Measurements from ENCODE around the gene DPP9. TPM values are rescaled to one million over a fixed set of nuclear protein-coding genes. Genes with fewer than 3 reads are reported as not detected.

Gene DPP9
- polyA plus RNA-seq, 1 donor: 25.9 TPM

DNA sequence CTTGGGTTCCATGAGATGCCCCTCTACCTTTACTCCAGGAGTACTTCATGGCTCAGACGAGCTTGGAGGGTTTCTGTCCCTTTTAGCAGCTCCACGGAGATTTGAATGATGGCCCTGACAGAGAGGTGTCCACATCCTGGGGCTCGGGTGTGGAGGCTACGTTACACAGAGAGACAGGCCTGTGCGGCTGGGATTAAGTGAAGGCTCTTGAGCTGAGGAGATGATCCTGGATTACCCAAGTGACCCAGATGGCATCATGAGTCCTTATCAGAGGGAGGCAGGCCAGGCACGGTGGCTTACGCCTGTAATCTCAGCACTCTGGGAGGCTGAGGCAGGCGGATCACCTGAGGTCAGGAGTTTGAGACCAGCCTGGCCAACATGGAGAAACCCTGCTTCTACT lies 12.4 kb downstream of the DPP9 start:
- no peak for DNase-seq

DNA sequence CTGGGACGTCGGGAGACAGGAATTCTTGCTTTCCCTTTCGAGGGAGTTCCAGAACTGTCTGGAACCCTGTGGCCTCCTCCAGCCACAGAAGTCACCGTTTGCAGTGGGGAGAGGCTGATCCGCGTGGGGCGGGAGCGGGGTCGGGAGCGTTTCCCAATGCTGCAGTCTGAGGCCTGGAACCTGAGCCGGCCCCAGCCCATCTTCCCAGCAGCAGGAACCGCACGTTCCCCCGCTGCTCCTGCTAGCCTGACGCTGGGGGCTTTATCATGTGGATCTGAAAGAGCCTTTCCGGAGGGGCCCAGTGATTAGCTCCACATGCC lies 13.4 kb downstream of the DPP9 start:
- no peak for DNase-seq

- DNase-seq: no peak
Measured at GRCh38 chr19:4709440-4710280, 14.0 kb downstream of the DPP9 start.

GRCh38 chr19:4707956-4708650 lies 15.5 kb downstream of the DPP9 start:
- DNase-seq: no peak

- no peak for DNase-seq
Measured at GRCh38 chr19:4707322-4707721, 16.3 kb downstream of the DPP9 start.

DNA sequence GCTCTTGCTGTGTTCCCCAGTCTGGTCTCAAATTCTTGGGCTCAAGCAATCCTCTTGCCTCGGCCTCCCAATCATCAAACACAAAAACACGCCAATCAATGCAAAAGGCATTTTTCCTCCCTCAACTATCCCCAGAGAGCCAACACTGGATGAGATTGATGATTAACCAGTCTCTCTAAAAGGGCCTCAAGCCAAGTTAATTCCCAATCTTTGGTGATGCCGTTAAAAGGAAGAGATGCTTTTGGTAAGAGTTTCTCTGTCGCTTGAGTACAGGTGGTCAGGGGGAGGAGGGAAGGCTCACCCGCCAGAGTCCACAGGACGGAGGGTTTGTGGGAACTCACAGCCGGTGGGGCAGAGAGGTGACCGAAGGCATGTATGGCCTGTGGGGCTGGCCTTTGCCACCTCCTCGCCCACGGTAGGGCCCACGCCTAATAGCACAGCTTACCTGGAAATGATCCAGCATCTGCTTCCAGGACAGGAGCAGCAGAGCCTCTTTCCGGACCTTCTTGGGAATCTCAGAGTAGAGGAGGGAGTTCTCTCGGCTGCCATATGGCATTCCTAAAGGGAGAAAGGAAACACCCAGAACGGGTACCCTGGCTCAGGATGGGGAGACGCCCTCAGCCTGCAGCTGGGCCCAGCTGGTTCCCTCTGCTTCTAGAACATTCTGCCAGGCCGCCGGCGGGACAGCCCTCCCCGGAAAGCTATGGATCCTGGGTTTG lies 18.1 kb downstream of the DPP9 start:
- DNase-seq: no peak

GRCh38 chr19:4704317-4704673 lies 19.3 kb downstream of the DPP9 start:
- DNase-seq: no peak

GRCh38 chr19:4703671-4704316 lies 19.8 kb downstream of the DPP9 start:
- no peak for DNase-seq

DNA sequence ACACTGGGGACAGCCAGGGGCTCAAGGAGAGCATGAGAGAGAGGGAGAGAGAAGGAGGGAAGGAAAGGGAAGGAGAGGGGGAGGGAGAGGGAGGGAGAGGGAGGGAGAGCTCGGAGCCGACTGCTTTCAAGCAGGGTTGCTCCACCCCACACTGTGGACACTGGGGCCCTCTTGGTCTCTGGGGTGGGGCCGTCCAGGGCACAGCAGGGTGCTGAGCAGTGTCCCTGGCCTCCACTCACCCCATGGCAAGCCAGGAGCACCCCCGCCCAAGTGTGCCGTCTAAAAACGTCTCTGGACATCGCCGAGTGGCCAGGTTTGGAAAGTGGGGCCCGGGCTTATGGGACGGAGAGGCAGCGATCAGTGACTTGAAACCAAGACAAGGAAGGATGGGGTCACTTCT lies 20.9 kb downstream of the DPP9 start:
- DNase-seq: no peak

DNA sequence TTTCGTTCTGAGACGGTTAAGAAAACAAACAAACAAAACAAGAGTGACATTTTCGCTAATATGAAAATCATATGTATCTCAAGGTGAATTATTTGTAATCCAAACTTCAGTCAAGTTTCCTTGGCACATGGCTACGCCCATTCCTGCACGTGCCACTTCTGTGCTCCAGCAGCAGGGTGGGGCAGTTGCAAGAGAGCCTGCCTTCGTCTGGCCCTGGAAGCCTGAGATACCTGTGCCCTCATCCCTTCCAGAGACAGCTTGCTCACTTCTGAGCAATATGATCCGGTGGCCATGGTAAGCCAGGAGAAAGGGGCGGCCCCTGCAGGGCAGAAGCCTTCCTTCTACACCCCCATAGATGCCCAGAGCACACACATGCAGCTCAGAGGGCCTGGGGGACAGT lies 22.1 kb downstream of the DPP9 start:
- DNase-seq: no peak

DNA sequence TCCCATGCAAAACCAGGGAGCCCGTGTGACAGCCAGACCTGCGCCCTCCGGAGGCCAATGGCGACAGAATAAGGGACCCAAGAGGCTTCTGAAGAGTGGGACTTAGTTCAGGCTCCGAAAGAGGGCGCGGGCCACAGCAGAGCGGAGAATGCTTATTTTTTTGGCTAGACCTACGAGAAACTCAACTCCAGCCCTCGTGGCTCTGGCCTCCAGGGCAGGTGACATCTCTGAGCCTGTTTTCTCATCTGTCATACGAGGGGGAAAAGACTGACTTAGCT lies 23.0 kb downstream of the DPP9 start:
- DNase-seq: no peak

DNA sequence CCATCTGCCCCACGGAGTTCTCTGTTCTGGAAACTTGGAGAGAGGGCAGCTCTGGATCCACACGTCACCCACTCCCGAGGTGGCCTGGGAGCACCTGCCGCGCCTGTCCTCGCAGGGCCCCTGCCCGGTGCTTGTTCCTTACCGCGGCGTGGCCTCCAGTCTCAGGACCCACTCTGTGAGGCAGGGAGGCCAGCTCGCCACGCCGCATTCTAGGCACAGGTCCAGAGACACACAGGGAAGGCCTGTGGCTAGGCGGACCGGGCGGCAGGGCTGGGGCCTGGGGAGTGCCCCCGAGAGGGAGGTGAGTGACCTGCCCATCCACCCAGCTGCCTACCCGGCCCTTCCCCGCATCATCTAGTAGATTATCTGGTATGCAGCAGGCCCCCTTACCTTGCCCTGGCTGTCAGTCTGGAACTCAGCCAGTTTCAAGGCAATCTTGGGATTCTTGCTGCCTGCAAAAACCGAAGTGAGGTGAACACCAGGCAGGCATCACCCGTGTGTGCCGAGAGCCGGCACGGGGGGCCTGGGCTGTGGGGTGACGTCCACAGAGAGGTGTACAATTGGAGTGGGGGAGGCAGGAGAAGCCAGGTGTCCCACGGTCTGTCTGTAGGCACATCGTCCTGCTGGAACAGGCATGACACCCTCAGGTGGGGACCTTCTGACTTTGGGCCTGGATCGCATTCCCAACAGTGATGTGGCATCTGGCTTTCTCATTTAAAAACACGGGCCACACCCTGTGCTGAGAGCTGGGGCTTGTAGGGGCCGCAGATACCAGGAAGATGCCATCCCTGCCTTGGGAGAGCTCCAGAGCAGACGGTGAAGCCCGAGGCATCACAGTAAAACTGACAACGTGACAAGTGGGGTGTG lies 23.6 kb downstream of the DPP9 start:
- no peak for DNase-seq

DNA sequence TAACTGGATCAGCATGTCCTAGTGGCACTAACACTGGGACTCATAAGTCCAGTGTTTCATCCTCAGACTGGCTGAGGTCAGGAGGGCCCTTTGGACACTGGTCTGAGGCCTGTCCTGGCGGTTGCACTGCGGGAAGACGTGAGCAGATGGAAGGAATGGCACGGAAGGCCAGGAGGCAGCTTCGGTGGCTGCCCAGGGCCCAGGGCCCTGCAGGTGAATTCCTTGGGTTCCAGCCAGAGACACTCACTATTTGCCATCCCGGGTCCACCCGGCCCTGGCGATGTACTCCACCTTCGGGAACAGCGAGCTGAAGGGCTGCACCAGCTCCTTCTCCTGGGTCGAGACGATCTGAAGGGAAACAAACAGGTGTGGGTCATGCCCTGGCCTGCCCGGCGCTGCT lies 26.3 kb downstream of the DPP9 start:
- no peak for DNase-seq

DNA sequence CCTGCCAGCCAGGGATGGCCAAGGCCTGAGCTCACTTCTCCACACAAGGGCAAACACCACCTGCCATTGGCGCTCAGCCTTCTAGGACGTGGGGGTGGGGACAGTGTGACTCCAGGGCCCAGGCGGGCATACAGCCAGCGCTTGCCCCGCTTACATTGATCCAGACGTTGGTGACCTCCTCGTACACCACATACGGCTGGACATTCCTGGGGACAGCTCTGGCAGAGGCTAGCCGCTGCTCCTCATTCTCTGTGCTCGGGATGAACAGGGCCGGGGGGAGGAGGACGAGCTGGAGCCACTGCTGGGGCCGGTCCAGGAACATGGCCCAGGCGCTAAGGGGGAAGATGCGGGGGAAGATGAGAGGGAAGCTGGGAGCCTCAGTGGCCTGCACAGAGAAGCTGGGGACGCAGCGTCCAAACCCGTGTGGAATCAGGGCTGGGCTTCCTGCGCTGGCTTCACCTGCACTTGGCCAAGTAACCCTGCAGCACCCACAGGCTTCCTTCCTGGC lies 28.4 kb downstream of the DPP9 start:
- DNase-seq: no peak

DNA sequence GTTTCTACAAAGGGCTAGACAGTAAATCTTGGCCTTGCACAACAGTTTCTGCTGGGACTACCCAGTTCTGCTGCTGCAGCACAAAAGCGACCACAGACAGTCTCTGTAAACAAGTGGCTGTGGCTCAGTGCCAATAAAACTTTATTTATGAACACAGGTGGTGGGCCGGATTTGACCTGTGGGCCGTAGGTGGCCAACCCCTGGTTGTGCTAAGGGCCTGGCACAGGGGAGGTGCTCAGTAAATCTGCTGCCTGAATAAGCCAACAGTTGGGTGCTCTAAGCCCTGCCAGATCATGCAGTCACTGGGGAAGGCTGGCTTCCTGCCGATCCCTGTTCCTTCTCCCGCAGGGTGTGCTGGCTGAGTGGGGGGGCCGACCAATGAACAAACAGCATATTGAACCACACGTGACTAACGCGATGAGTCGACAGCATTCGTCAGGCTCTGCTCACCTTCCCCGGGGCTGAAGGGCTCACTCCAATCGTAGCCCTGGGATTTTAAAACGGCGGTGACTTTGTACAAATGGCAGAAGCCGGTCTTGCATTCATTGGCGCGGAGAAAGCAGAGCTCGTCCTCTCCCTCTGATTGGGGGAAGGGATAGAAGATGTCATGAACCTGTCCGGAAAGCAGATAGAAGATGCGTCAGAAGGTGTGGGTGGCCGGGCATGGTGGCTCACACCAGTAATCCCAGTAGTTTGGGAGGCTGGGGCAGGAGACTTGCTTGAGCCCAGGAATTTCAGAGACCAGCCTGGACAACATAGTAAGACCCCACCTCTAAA lies 29.2 kb downstream of the DPP9 start:
- no peak for DNase-seq

- no peak for DNase-seq
Measured at GRCh38 chr19:4693471-4694121, 30.0 kb downstream of the DPP9 start.

DNA sequence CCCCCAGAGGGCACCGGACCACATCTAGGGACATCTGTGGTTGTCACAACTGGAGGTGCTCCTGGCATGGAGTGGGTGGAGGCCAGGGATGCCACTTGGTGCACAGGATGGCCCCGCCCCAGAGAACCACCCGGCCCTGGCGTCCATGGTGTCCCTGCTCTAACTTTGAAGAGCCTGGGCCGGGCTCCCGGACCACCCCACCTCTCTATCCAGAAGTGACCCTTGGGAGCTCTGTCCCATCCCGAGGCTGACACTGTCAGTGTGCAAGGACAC lies 30.6 kb downstream of the DPP9 start:
- DNase-seq: no peak

DNA sequence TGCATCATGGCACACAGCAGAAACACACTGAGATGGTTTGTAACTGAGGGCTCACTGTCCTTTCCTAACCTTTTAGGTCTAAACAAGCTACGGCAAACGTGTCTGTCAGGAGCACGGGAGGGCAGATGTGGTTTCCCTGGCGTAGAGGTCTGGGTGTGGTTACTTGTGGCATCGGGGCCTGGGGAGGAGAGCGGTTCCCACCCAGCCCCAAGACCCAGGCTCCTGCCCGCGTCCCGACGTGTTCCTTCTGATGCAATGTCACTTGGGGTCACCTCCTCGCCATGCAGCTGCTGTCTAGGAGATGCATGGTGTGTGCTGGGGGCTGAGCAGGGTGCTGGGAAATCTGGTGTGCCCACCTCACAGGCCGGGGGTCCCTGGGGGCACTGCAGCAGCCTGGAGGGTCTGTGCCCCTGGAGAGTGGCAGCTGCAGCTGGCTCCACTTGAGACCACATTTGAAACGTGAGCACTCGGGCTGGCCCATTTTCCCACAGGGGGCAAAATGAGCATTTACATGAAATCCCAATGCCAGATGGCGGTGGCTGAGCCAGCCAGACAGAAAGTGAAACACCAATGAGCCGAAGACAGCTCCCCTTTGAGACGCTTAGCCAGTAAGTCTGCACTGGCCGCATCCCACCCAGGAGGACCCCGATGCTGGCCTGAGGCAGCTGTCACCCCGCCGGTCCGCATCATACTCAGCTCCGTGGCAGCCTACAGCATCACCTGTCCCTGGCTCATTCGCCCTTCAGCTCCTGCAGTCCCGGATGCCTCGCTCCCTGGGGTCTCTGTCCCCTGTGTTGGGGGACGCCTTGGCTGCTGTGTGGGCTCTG lies 31.2 kb downstream of the DPP9 start:
- no peak for DNase-seq

DNA sequence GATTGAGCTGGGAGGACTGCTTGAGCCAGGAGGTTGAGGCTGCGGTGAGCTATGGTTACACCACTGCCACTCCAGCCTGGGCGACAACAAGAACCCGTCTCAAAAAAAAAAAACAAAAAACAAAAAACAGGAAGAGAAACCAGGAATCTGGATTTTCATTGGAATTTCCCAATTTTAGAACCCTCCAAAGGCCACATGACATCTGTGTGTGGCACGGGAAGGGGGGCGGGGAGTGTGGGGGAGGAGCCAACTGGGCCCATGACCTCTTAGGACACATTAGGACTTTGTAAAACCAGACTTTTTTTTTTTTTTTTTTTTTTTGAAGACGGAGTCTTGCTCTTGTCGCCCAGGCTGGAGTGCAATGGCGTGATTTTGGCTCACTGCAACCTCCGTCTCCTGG lies 32.3 kb downstream of the DPP9 start:
- DNase-seq: no peak

- DNase-seq: no peak
Measured at GRCh38 chr19:4690361-4690760, 33.3 kb downstream of the DPP9 start.
